GM12878 (cell line): Measurements from ENCODE around the gene AP5B1. TPM values are rescaled to one million over a fixed set of nuclear protein-coding genes. Genes with fewer than 3 reads are reported as not detected.
"Not testable (repeated sequence)": the region's sequence is repeated elsewhere in the genome, so short reads cannot be mapped to it uniquely, and the experiment has no call there.

Source experiments
- ATAC-seq: fragments of 200-7000 bp; cut with Tn5 transposase; 3 replicates; pipeline ENCODE4 v1.9.1; 2020; ENCODE audit warnings: mild to moderate bottlenecking, moderate library complexity
- BruUV-seq: library from RNA; stranded (reverse); fragments of 400-500 nt; replicated peaks from 2 replicates; lab custom pipeline; 2021; lab: Mats Ljungman, UMichigan
- CTCF ChIA-PET: fragments of 300-600 bp; sonication (Branson Sonifier 250); formaldehyde crosslinking; extraction: SDS; loops from one replicate; lab custom pipeline; 2021; ENCODE audit warnings: inconsistent platforms; lab: Yijun Ruan, JAX
- POLR2A ChIA-PET: fragments of 350-600 bp; formaldehyde crosslinking; extraction: SDS; loops from one replicate; lab custom pipeline; 2021; ENCODE audit warnings: inconsistent platforms; lab: Charles Lee
- RAD21 ChIA-PET: fragments of 300-600 bp; sonication (Branson Sonifier 250); formaldehyde crosslinking; loops from one replicate; lab custom pipeline; 2023; ENCODE audit warnings: antibody characterized with exemption; ENCODE audit not compliant: unreplicated experiment; lab: Charles Lee
- SMC1A ChIA-PET: fragments of 300-600 bp; sonication (Branson Sonifier 250); formaldehyde crosslinking; loops from one replicate; lab custom pipeline; 2023; ENCODE audit not compliant: unreplicated experiment, uncharacterized antibody; lab: Charles Lee
- DNase-seq: peaks from one replicate; pipeline ENCODE4 v3.0.0-alpha.2; 2011; ENCODE audit warnings: low read depth, low spot score
- FAIRE-seq: peaks from 3 replicates; lab custom pipeline; 2011; peaks lifted over from hg19 to GRCh38; lab: Jason Lieb, UNC
- H2AFZ ChIP-seq: 2 replicates; pipeline ENCODE4 v1.6.0; 2011; ENCODE audit warnings: low read depth, low read length, control low read depth; ENCODE audit not compliant: control insufficient read depth
- H3K27ac ChIP-seq: 2 replicates; pipeline ENCODE4 v1.5.1; 2011; ENCODE audit warnings: control low read depth; ENCODE audit not compliant: control insufficient read depth, insufficient read depth
- H3K27me3 ChIP-seq, 2 experiments: replicated peaks in 1 of 2; 2 replicates each; pipeline versions ENCODE4 v1.6.0 to v1.6.1; 2011; ENCODE audit warnings: low read length in 1 of 2; ENCODE audit not compliant: control insufficient read depth in 2 of 2, insufficient read depth in 2 of 2
- H3K36me3 ChIP-seq, 2 experiments: 2 replicates each; pipeline ENCODE4 v1.5.1; 2011; ENCODE audit warnings: low read length in 1 of 2; ENCODE audit not compliant: control insufficient read depth in 2 of 2, insufficient read depth in 2 of 2
- H3K4me1 ChIP-seq: 2 replicates; pipeline ENCODE4 v1.6.1; 2011; ENCODE audit warnings: mild to moderate bottlenecking, low read length, moderate library complexity, mixed read lengths; ENCODE audit not compliant: control insufficient read depth, insufficient read depth
- H3K4me2 ChIP-seq: 2 replicates; pipeline ENCODE4 v1.6.0; 2011; ENCODE audit warnings: control low read depth; ENCODE audit not compliant: control insufficient read depth, insufficient read depth
- H3K4me3 ChIP-seq: fragments of 200-600 bp; sonication (generic); 2 replicates; pipeline ENCODE4 v1.5.1; 2016
- H3K79me2 ChIP-seq: 2 replicates; pipeline ENCODE4 v1.6.0; 2011; ENCODE audit warnings: low read length; ENCODE audit not compliant: control insufficient read depth, insufficient read depth
- H3K9ac ChIP-seq: 2 replicates; pipeline ENCODE4 v1.8.0; 2011; ENCODE audit warnings: low read length, control low read depth, mixed read lengths; ENCODE audit not compliant: control insufficient read depth, insufficient read depth
- H3K9me3 ChIP-seq: replicated peaks from 3 replicates; pipeline ENCODE4 v1.5.1; 2011; ENCODE audit warnings: mild to moderate bottlenecking, low read length; ENCODE audit not compliant: control insufficient read depth, insufficient read depth
- H4K20me1 ChIP-seq: 2 replicates; pipeline ENCODE4 v1.6.0; 2011; ENCODE audit not compliant: control insufficient read depth, insufficient read depth
- CBX3 ChIP-seq: fragments of 200-600 bp; sonication (generic); IDR thresholded peaks from 2 replicates; pipeline ENCODE4 v1.6.1; 2016; ENCODE audit warnings: low read depth, borderline replicate concordance
- FOXK2 ChIP-seq: fragments of 450-650 bp; IDR thresholded peaks from 2 replicates; pipeline ENCODE4 v1.6.1; 2017; ENCODE audit warnings: mild to moderate bottlenecking, moderate library complexity
- GATAD2B ChIP-seq: fragments of 450-650 bp; conservative IDR thresholded peaks from 2 replicates; pipeline ENCODE4 v1.6.1; 2017; ENCODE audit warnings: low read depth, mild to moderate bottlenecking, moderate library complexity
- HCFC1 ChIP-seq: fragments of 150-350 bp; IDR thresholded peaks from 2 replicates; pipeline ENCODE4 v1.6.1; 2014; ENCODE audit warnings: low read length
- NR2C2 ChIP-seq: IDR thresholded peaks from 2 replicates; pipeline ENCODE4 v1.6.1; 2011; ENCODE audit warnings: borderline replicate concordance, low read depth; ENCODE audit not compliant: control insufficient read depth, insufficient read length
- NRF1 ChIP-seq: conservative IDR thresholded peaks from 2 replicates; pipeline ENCODE4 v1.6.1; 2011; ENCODE audit warnings: mild to moderate bottlenecking, low read depth, low read length, improper control_type of control experiment
- RBBP5 ChIP-seq: fragments of 200-600 bp; sonication (generic); conservative IDR thresholded peaks from 2 replicates; pipeline ENCODE4 v1.6.1; 2016
- RCOR1 ChIP-seq: conservative IDR thresholded peaks from 2 replicates; pipeline ENCODE4 v1.6.1; 2012; ENCODE audit warnings: low read depth, low read length, improper control_type of control experiment
- SIN3A ChIP-seq: IDR thresholded peaks from 2 replicates; pipeline ENCODE4 v1.6.1; 2012; ENCODE audit warnings: low read depth, low read length, improper control_type of control experiment
- SREBF1 ChIP-seq: IDR thresholded peaks from 2 replicates; pipeline ENCODE4 v1.6.1; 2012; ENCODE audit warnings: mild to moderate bottlenecking, low read length
- USF1 ChIP-seq: IDR thresholded peaks from 2 replicates; pipeline ENCODE4 v1.6.1; 2011; ENCODE audit warnings: borderline replicate concordance, low read depth, mild to moderate bottlenecking, moderate library complexity, mixed read lengths, low read length; ENCODE audit not compliant: insufficient read depth; ENCODE audit errors: extremely low read length
- ZNF592 ChIP-seq: fragments of 450-650 bp; IDR thresholded peaks from 2 replicates; pipeline ENCODE4 v1.6.1; 2017; ENCODE audit warnings: mild to moderate bottlenecking, moderate library complexity
- WGBS: methylation state at CpG from one replicate; pipeline ENCODE4 v1.1.6; 2016; ENCODE audit warnings: low lambda C conversion rate; ENCODE audit not compliant: insufficient replicate concordance, insufficient coverage; ENCODE audit errors: missing lambda C conversion rate; 5-methylcytosine and 5-hydroxymethylcytosine counted together
- in situ Hi-C: fragments of 300-500 bp; cut with MboI; formaldehyde crosslinking; loops from 9 replicates; pipeline ENCODE4 v1.14.3; 2018; ENCODE audit warnings: mixed read lengths
- intact Hi-C: fragments of 100-400 bp; cut with micrococcal nuclease; formaldehyde crosslinking; loops from one replicate; pipeline ENCODE4 v1.14.2; 2022; ENCODE audit not compliant: unreplicated experiment
- polyA plus RNA-seq, 11 experiments: library from polyadenylated mRNA; depleted of rRNA in 4 of 11; unstranded in 6 of 11; stranded (reverse) in 5 of 11; fragments of >200 nt; fragmentation: Nextera tagmentation in 4 of 11; fragmentation: Illumina TruSeq in 1 of 11; extraction: Ambion mirVana in 4 of 11; extraction: Trizol in 1 of 11; gene quantifications; 1 replicate in 1 of 11; 2 replicates in 10 of 11; pipeline versions ENCODE4 v1.2.1 to v1.2.3, GENCODE V29; 2011 to 2016; ENCODE audit warnings: inconsistent platforms in 2 of 11, missing spikeins in 2 of 11, low read depth in 1 of 11
- total RNA-seq, 4 experiments: library from RNA; depleted of rRNA in 3 of 4; stranded (reverse); fragments of >200 nt in 3 of 4; fragmentation: Illumina TruSeq in 1 of 4; extraction: Trizol in 1 of 4; gene quantifications; 2 replicates each; pipeline versions ENCODE4 v1.2.1 to v1.2.3, GENCODE V29; 2013 to 2021
- TF ChIP-seq, protein P1 (sequence below): IDR thresholded peaks from 2 replicates; pipeline ENCODE4 v1.6.1; 2012; ENCODE audit warnings: low read depth, low read length, improper control_type of control experiment

AP5B1 gene
- total and polyA plus RNA-seq, 10 of the 15 experiments (the other 5 are each of a cell fraction or from before 2014, with no cell fraction given) = 0.47 to 13.1 (median 4.8) TPM

DNA sequence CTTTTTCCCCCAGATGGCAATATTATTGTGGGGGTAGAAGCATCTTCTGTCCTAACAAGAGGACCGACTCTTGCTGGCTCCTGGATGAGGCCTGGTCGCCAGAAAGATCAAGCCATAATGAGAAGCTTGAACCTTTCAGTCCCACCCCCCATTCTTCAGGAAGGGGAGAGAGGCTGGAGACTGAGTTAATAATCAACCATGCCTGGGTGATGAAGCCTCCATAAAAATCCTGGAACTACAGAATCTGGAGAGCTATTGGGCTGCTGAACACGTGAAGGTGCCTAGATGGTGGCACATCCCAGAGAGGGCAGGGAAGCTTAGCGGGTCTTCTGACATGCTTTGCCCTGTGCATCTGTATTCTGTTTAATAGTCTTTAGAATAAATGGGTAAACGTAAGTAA is 16.3 kb downstream of the AP5B1 start:
- Histone ChIP-seq H3K9me3 (no peaks in the 10 kb centered on the region), H3K36me3 (no peaks in the 10 kb centered on the region), H3K79me2 (no peaks in the 10 kb centered on the region), H3K4me1 (no peaks in the 10 kb centered on the region), H3K4me2 (no peak overlapping the region), H3K4me3 (no peak overlapping the region), H3K27ac (no peak overlapping the region), H3K27me3 (no peaks in the 10 kb centered on the region), H2AFZ (no peak overlapping the region), H3K9ac (no peak overlapping the region), H4K20me1 (no peaks in the 10 kb centered on the region)
- no peak for TF ChIP-seq ZNF592
- no peak for TF ChIP-seq GATAD2B
- TF ChIP-seq CBX3 = no peak
- no peak for TF ChIP-seq NRF1
- TF ChIP-seq USF1 = no peak
- TF ChIP-seq, protein P1, sequence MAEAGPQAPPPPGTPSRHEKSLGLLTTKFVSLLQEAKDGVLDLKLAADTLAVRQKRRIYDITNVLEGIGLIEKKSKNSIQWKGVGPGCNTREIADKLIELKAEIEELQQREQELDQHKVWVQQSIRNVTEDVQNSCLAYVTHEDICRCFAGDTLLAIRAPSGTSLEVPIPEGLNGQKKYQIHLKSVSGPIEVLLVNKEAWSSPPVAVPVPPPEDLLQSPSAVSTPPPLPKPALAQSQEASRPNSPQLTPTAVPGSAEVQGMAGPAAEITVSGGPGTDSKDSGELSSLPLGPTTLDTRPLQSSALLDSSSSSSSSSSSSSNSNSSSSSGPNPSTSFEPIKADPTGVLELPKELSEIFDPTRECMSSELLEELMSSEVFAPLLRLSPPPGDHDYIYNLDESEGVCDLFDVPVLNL = no peak
- no peak for TF ChIP-seq RCOR1
- TF ChIP-seq SIN3A = no peak
- no peak for TF ChIP-seq FOXK2
- no peak for TF ChIP-seq NR2C2
- no peak for TF ChIP-seq HCFC1
- TF ChIP-seq SREBF1 = no peak
- no peak for TF ChIP-seq RBBP5
- intact Hi-C loops = no loop called here
- DNase-seq = no peak
- 47% methylated on average over 5 of the region's 5 CpGs for WGBS
- POLR2A ChIA-PET = no interaction called here
- SMC1A ChIA-PET = interaction anchor here (1.1 to 1.4 kb wide), 2 partner anchors 9 to 57 kb away, joined by 3 to 4 read pairs; no protein-coding TSS in a partner anchor
- FAIRE-seq = no peak
- in situ Hi-C loops = no loop called here
- RAD21 ChIA-PET = no interaction called here
- BruUV-seq = no TSS peak
- CTCF ChIA-PET = interaction anchor here (0.9 kb wide), 1 partner anchor 59 kb away, joined by 3 read pairs; no protein-coding TSS in a partner anchor
- ATAC-seq = no peak

DNA sequence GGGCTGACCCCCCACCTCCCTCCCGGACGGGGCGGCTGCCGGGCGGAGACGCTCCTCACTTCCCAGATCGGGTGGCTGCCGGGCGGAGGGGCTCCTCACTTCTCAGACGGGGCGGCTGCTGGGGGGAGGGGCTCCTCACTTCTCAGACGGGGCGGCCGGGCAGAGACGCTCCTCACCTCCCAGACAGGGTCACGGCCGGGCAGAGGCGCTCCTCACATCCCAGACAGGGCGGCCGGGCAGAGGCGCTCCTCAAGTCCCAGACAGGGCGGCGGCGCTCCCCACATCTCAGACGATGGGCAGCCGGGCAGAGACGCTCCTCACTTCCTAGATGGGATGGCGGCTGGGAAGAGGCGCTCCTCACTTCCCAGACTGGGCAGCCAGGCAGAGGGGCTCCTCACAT is 18.0 kb downstream of the AP5B1 start:
- CTCF ChIA-PET, RAD21 ChIA-PET, BruUV-seq, H3K27ac ChIP-seq, H3K79me2 ChIP-seq, POLR2A ChIA-PET, H3K36me3 ChIP-seq, DNase-seq, H3K9ac ChIP-seq, SMC1A ChIA-PET, FAIRE-seq, H3K27me3 ChIP-seq, H3K9me3 ChIP-seq, in situ Hi-C loops, H4K20me1 ChIP-seq, H2AFZ ChIP-seq, ATAC-seq, H3K4me1 ChIP-seq, H3K4me3 ChIP-seq, intact Hi-C loops, H3K4me2 ChIP-seq: not testable (repeated sequence)
- 78% methylated on average over 15 of the region's 29 CpGs for WGBS
